KMS-11 (cell line): ENCODE data around the gene KIAA0825.

Experiments
- H2AFZ ChIP-seq: fragments of 200-600 bp; sonication (generic); 2 replicates; pipeline ENCODE4 v1.6.1; 2016; ENCODE audit warnings: antibody characterized with exemption, mixed run types, low read depth
- H3K27ac ChIP-seq: fragments of 200-600 bp; sonication (generic); 2 replicates; pipeline ENCODE4 v1.6.1; 2016; ENCODE audit warnings: mild to moderate bottlenecking, mixed run types
- H3K27me3 ChIP-seq: fragments of 200-600 bp; sonication (generic); 2 replicates; pipeline ENCODE4 v1.6.1; 2017; ENCODE audit warnings: mild to moderate bottlenecking, low read depth, mixed run types, moderate library complexity; ENCODE audit not compliant: insufficient read depth
- H3K36me3 ChIP-seq: fragments of 200-600 bp; sonication (generic); 2 replicates; pipeline ENCODE4 v1.6.1; 2017; ENCODE audit warnings: mild to moderate bottlenecking, mixed run types; ENCODE audit not compliant: insufficient read depth
- H3K4me1 ChIP-seq: fragments of 200-600 bp; sonication (generic); 2 replicates; pipeline ENCODE4 v1.6.1; 2016; ENCODE audit warnings: mild to moderate bottlenecking, low read depth, mixed run types; ENCODE audit not compliant: poor library complexity, severe bottlenecking
- H3K4me2 ChIP-seq: fragments of 200-600 bp; sonication (generic); 2 replicates; pipeline ENCODE4 v1.7.0; 2016; ENCODE audit warnings: mild to moderate bottlenecking, mixed run types
- H3K4me3 ChIP-seq: fragments of 200-600 bp; sonication (generic); IDR thresholded peaks from 2 replicates; pipeline ENCODE4 v1.6.1; 2017; ENCODE audit warnings: low read depth, low read length, mixed read lengths; ENCODE audit not compliant: insufficient read depth
- H3K79me2 ChIP-seq: fragments of 200-600 bp; sonication (generic); 2 replicates; pipeline ENCODE4 v1.6.1; 2016; ENCODE audit warnings: low read depth, mixed run types; ENCODE audit not compliant: insufficient read depth
- H3K9ac ChIP-seq: fragments of 200-600 bp; sonication (generic); 2 replicates; pipeline ENCODE4 v1.6.1; 2016; ENCODE audit warnings: mild to moderate bottlenecking, mixed run types
- H4K20me1 ChIP-seq: fragments of 200-600 bp; sonication (generic); 2 replicates; pipeline ENCODE4 v1.6.1; 2016; ENCODE audit warnings: mild to moderate bottlenecking, mixed run types; ENCODE audit not compliant: insufficient read depth
- TF ChIP-seq, protein P1 (sequence below): fragments of 200-600 bp; sonication (generic); conservative IDR thresholded peaks from 2 replicates; pipeline ENCODE4 v1.6.1; 2017; ENCODE audit warnings: low read depth, mild to moderate bottlenecking, antibody characterized with exemption, low read length, moderate library complexity, mixed read lengths

KIAA0825 gene

DNA sequence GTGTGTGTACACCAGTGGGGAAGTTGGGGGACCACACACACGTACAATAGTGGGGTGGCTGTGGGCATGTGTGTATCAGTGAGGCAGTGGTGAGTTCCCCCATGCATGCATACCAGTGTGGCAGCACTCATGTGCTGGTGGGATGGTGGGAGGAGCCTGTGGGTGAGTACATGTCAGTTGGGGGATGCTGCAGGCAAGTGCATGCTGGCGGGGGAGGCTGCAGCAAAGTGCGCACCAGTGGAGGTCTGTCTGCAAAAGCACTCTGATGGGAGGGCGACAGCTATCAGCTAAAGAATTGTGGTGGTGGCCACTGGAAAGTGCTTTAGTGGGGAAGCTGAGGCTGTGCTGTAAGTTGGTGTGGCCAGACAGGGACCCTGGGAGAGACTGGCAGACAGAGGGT, 418.8 kb downstream of the KIAA0825 start:
- H4K20me1 ChIP-seq: no peaks in the 10 kb centered on the region
- H3K4me3 ChIP-seq: no peak overlapping the region
- no peak overlapping the region for H2AFZ ChIP-seq
- H3K4me1 ChIP-seq: no peaks in the 10 kb centered on the region
- no peak overlapping the region for H3K27ac ChIP-seq
- H3K27me3 ChIP-seq: no peaks in the 10 kb centered on the region
- H3K79me2 ChIP-seq: no peaks in the 10 kb centered on the region
- TF ChIP-seq, protein P1, sequence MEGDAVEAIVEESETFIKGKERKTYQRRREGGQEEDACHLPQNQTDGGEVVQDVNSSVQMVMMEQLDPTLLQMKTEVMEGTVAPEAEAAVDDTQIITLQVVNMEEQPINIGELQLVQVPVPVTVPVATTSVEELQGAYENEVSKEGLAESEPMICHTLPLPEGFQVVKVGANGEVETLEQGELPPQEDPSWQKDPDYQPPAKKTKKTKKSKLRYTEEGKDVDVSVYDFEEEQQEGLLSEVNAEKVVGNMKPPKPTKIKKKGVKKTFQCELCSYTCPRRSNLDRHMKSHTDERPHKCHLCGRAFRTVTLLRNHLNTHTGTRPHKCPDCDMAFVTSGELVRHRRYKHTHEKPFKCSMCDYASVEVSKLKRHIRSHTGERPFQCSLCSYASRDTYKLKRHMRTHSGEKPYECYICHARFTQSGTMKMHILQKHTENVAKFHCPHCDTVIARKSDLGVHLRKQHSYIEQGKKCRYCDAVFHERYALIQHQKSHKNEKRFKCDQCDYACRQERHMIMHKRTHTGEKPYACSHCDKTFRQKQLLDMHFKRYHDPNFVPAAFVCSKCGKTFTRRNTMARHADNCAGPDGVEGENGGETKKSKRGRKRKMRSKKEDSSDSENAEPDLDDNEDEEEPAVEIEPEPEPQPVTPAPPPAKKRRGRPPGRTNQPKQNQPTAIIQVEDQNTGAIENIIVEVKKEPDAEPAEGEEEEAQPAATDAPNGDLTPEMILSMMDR: no peak
- no peak overlapping the region for H3K4me2 ChIP-seq
- H3K36me3 ChIP-seq: no peaks in the 10 kb centered on the region
- no peak overlapping the region for H3K9ac ChIP-seq

DNA sequence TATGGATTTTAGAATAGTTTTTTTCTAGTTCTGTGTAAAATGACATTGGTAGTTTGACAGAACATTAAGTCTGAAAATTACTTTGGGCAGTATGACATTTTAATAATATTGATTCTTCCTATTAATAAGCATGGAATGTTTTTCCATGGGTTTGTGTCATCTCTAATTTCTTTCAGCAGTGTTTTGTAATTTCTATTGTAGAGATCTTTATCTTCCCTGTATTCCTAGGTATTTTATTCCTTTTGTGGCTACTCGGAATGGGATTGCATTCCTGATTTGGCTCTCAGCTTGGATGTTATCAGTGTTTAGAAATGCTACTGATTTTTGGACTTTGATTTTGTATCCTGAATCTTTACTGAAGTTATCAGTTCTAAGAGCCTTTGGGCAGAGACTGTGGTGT, 420.4 kb downstream of the KIAA0825 start:
- no peak overlapping the region for H3K4me2 ChIP-seq
- no peak overlapping the region for H3K27ac ChIP-seq
- H3K79me2 ChIP-seq: no peaks in the 10 kb centered on the region
- H3K9ac ChIP-seq: no peak overlapping the region
- H3K36me3 ChIP-seq: no peaks in the 10 kb centered on the region
- no peaks in the 10 kb centered on the region for H3K4me1 ChIP-seq
- TF ChIP-seq, protein P1: no peak
- no peak overlapping the region for H2AFZ ChIP-seq
- no peaks in the 10 kb centered on the region for H4K20me1 ChIP-seq
- H3K4me3 ChIP-seq: no peak overlapping the region
- no peaks in the 10 kb centered on the region for H3K27me3 ChIP-seq

DNA sequence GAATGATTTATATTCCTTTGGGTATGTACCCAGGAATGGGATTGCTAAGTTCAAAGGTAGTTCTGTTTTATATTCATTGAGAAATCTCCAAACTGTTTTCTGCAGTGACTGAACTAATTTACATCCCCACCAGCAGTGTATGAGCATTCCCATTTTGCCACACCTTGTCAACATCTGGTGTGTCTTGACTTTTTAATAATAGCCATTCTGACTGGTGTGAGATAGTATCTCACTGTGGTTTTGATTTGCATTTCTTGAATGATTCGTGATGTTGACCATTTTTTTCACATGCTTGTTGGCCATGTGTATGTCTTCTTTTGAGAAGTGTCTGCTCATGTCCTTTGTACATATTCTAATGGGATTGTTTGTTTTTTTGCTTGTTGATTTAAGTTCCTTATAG, 421.5 kb downstream of the KIAA0825 start:
- Histone ChIP-seq H3K4me3 (no peak overlapping the region), H3K27ac (no peak overlapping the region), H3K4me2 (no peak overlapping the region), H4K20me1 (no peaks in the 10 kb centered on the region), H3K4me1 (no peaks in the 10 kb centered on the region), H3K79me2 (no peaks in the 10 kb centered on the region), H3K9ac (no peak overlapping the region), H3K36me3 (no peaks in the 10 kb centered on the region), H3K27me3 (no peaks in the 10 kb centered on the region), H2AFZ (no peak overlapping the region)
- TF ChIP-seq, protein P1: no peak

DNA sequence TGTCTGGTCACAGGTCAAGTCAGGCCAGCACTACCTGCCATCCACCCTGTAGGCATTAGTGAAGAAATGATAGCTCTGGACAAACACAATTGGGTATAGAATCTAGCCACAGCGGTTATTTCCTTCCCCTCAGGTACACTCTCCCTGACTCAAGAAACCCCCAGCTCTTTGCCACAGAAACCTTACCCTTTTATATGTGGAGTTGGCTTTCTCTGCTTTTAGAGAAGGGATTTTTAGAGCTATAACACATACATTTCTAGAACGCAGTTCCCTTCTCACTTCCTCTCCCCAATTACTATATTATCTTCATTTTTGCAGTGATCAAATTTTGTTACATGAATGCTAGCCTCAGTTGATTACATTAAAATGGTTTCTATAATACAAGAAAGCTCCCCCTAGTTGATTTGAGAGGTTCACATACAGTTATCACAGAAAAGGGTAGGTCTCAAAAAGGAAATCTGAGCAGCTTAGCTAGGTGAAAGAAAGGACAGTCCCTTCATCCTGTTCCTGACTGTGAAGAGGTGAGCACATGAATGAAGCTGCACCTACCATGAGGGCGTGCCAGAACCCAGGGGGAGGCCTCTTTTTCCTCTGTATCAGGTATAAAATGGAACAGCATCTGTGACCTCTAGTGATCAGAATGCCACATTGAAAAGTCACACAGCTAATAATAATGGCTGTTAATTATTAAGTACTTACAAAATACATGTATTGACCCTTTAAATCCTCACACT, 425.6 kb downstream of the KIAA0825 start:
- Histone ChIP-seq H3K9ac (no peak overlapping the region), H3K4me3 (no peak overlapping the region), H3K4me2 (no peak overlapping the region), H3K79me2 (no peaks in the 10 kb centered on the region), H3K27me3 (no peaks in the 10 kb centered on the region), H3K36me3 (no peaks in the 10 kb centered on the region), H3K27ac (no peak overlapping the region), H3K4me1 (no peaks in the 10 kb centered on the region), H4K20me1 (no peaks in the 10 kb centered on the region), H2AFZ (no peak overlapping the region)
- TF ChIP-seq, protein P1: no peak
